ENCODE data around the gene EYS. TPM values are rescaled to one million over a fixed set of nuclear protein-coding genes. Genes with fewer than 3 reads are reported as not detected.
"Not testable (repeated sequence)": the region's sequence is repeated elsewhere in the genome, so short reads cannot be mapped to it uniquely, and the experiment has no call there.

The EYS gene
- total RNA-seq, 1 experiment from 2014 or later: not detected

GRCh38 chr6:64459411-64459944 lies 1247.5 kb downstream of the EYS start:
- Histone ChIP-seq H3K18ac (ENCODE audit: insufficient read length, low read depth, low read length) (no peak overlapping the region), H2AK5ac (ENCODE audit: insufficient read length, low read length) (no peak overlapping the region), H3K27ac (ENCODE audit: insufficient read length, low read depth, low read length) (no peak overlapping the region), H4K8ac (replicated peaks; ENCODE audit: insufficient read length, low read depth, low read length) (no peak overlapping the region), H3K23ac (ENCODE audit: insufficient read length, low read depth, low read length) (no peak overlapping the region), H3K9ac (ENCODE audit: extremely low read depth, insufficient read length, low read length) (no peak overlapping the region), H3K79me1 (ENCODE audit: insufficient read depth, low read depth, low read length, poor library complexity, severe bottlenecking) (no peaks in the 10 kb centered on the region), H3K4me1 (ENCODE audit: insufficient read depth, low read length) (no peaks in the 10 kb centered on the region), H4K5ac (ENCODE audit: insufficient read length, low read depth, low read length) (no peak overlapping the region), H3K79me2 (ENCODE audit: insufficient read depth, low read length) (no peaks in the 10 kb centered on the region), H3K4ac (ENCODE audit: low read depth, low read length) (no peak overlapping the region), H3K9me3 (ENCODE audit: control insufficient read depth, low read depth, low read length) (no peaks in the 10 kb centered on the region), H3K56ac (ENCODE audit: insufficient read length, low read depth, low read length) (no peak overlapping the region), H3K14ac (ENCODE audit: insufficient read depth, low read length) (no peak overlapping the region), H2BK5ac (ENCODE audit: insufficient read length, low read length) (no peak overlapping the region), H2BK120ac (ENCODE audit: low read depth, low read length, poor library complexity, severe bottlenecking) (no peak overlapping the region), H3K27me3 (ENCODE audit: insufficient read depth, low read length) (no peaks in the 10 kb centered on the region), H3K4me2 (ENCODE audit: insufficient read depth, insufficient read length, low read length) (no peak overlapping the region), H3T11ph (ENCODE audit: low read length) (no peak overlapping the region), H4K20me1 (ENCODE audit: control insufficient read depth, insufficient read depth, insufficient read length) (no peaks in the 10 kb centered on the region), H2BK15ac (ENCODE audit: low read depth, low read length) (no peak overlapping the region), H3K23me2 (ENCODE audit: insufficient read length, low read depth, low read length, poor library complexity, severe bottlenecking) (no peaks in the 10 kb centered on the region), H4K91ac (ENCODE audit: insufficient read length, low read depth, low read length) (no peak overlapping the region), H2AFZ (ENCODE audit: low read length) (no peak overlapping the region), H2BK20ac (ENCODE audit: low read depth, low read length, poor library complexity, severe bottlenecking) (no peak overlapping the region), H2BK12ac (ENCODE audit: insufficient read length, low read depth, low read length) (no peak overlapping the region)
- Mint-ChIP-seq H3K27ac (no peak overlapping the region), H3K27me3 (ENCODE audit: low read depth) (no peaks in the 10 kb centered on the region), H3K36me3 (ENCODE audit: insufficient read depth in 1 of 3, low read depth in 3 of 3) (no peaks in the 10 kb centered on the region), H3K4me3 (no peak overlapping the region), H3K4me1 (no peaks in the 10 kb centered on the region), H3K9me3 (peaks cover 0 to 5% of the 10 kb centered on the region in 2 experiments; a peak in 1 of 5 replicates)
- WGBS (ENCODE audit: extremely low coverage, insufficient read length, low lambda C conversion rate): no CpG with 5 or more reads among the region's 1 CpG
- TF ChIP-seq CTCF (conservative IDR thresholded peaks at IDR 0.05): no peak
- no peak for DNase-seq

- not testable (repeated sequence) for H4K5ac ChIP-seq (ENCODE audit: insufficient read length, low read depth, low read length); H2BK20ac ChIP-seq (ENCODE audit: low read depth, low read length, poor library complexity, severe bottlenecking); H4K91ac ChIP-seq (ENCODE audit: insufficient read length, low read depth, low read length); H3K4me1 Mint-ChIP-seq; H3K27ac ChIP-seq (ENCODE audit: insufficient read length, low read depth, low read length); H3K9ac ChIP-seq (ENCODE audit: extremely low read depth, insufficient read length, low read length); H3K79me2 ChIP-seq (ENCODE audit: insufficient read depth, low read length); H4K8ac ChIP-seq (replicated peaks; ENCODE audit: insufficient read length, low read depth, low read length); H2BK120ac ChIP-seq (ENCODE audit: low read depth, low read length, poor library complexity, severe bottlenecking); H3K27me3 Mint-ChIP-seq (ENCODE audit: low read depth); H3K4ac ChIP-seq (ENCODE audit: low read depth, low read length); H3K4me2 ChIP-seq (ENCODE audit: insufficient read depth, insufficient read length, low read length); H4K20me1 ChIP-seq (ENCODE audit: control insufficient read depth, insufficient read depth, insufficient read length); H3K4me3 Mint-ChIP-seq; H2BK12ac ChIP-seq (ENCODE audit: insufficient read length, low read depth, low read length); H2BK15ac ChIP-seq (ENCODE audit: low read depth, low read length); H2AFZ ChIP-seq (ENCODE audit: low read length); H3K79me1 ChIP-seq (ENCODE audit: insufficient read depth, low read depth, low read length, poor library complexity, severe bottlenecking); H3K14ac ChIP-seq (ENCODE audit: insufficient read depth, low read length); H2AK5ac ChIP-seq (ENCODE audit: insufficient read length, low read length); H3K27me3 ChIP-seq (ENCODE audit: insufficient read depth, low read length); H3K18ac ChIP-seq (ENCODE audit: insufficient read length, low read depth, low read length); H3K9me3 ChIP-seq (ENCODE audit: control insufficient read depth, low read depth, low read length); H3K56ac ChIP-seq (ENCODE audit: insufficient read length, low read depth, low read length); H2BK5ac ChIP-seq (ENCODE audit: insufficient read length, low read length); H3K27ac Mint-ChIP-seq; H3K4me1 ChIP-seq (ENCODE audit: insufficient read depth, low read length); H3K23ac ChIP-seq (ENCODE audit: insufficient read length, low read depth, low read length); H3T11ph ChIP-seq (ENCODE audit: low read length); H3K23me2 ChIP-seq (ENCODE audit: insufficient read length, low read depth, low read length, poor library complexity, severe bottlenecking); DNase-seq
- Mint-ChIP-seq H3K36me3 (ENCODE audit: insufficient read depth in 1 of 3, low read depth in 3 of 3) (peaks cover 2 to 22% (median 3%) of the 10 kb centered on the region in 3 experiments; a peak in 5 of 7 replicates), H3K9me3 (peaks cover 31 to 32% of the 10 kb centered on the region in 2 experiments; a peak in 4 of 5 replicates)
- no CpG with 5 or more reads among the region's 6 CpGs for WGBS (ENCODE audit: extremely low coverage, insufficient read length, low lambda C conversion rate)
These were observed 1258.9 kb downstream of the EYS start for GRCh38 chr6:64448101-64448500.
